AG04449 (cell line): ENCODE data around the gene SOX8.
"Not testable (repeated sequence)": the region's sequence is repeated elsewhere in the genome, so short reads cannot be mapped to it uniquely, and the experiment has no call there.

ENCODE experiments used
- CTCF ChIA-PET: fragments of 350-600 bp; formaldehyde crosslinking; extraction: SDS; loops from one replicate; lab custom pipeline; 2021; ENCODE audit warnings: antibody characterized with exemption; lab: Yijun Ruan, JAX
- POLR2A ChIA-PET: fragments of 400-600, 350-600 bp; formaldehyde crosslinking; extraction: SDS; loops from one replicate; lab custom pipeline; 2020; ENCODE audit warnings: antibody characterized with exemption, inconsistent platforms; lab: Yijun Ruan, JAX
- DNase-seq: peaks from one replicate; pipeline ENCODE4 v3.0.0-alpha.2; 2010; ENCODE audit warnings: low read depth, low spot score
- H3K4me3 ChIP-seq: 2 replicates; pipeline ENCODE4 v1.5.1; 2011; ENCODE audit warnings: low read depth, mild to moderate bottlenecking, control low read depth, low read length
- CTCF ChIP-seq: IDR thresholded peaks from one replicate; pipeline ENCODE4 v1.5.1; 2011; ENCODE audit warnings: mild to moderate bottlenecking, moderate library complexity, low read length, control low read depth, inconsistent platforms; ENCODE audit not compliant: insufficient read depth; ENCODE audit errors: missing control alignments

Gene SOX8

GRCh38 chr16:1021553-1022160 lies 40.1 kb downstream of the SOX8 start:
- POLR2A ChIA-PET, result no interaction called here
- H3K4me3 ChIP-seq, result no peak overlapping the region
- CTCF ChIA-PET, result no interaction called here
- no peak for TF ChIP-seq CTCF
- DNase-seq, result no peak

GRCh38 chr16:1022466-1022865 lies 40.9 kb downstream of the SOX8 start:
- no peak for TF ChIP-seq CTCF
- POLR2A ChIA-PET, result no interaction called here
- CTCF ChIA-PET, result no interaction called here
- no peak for DNase-seq
- H3K4me3 ChIP-seq, result no peak overlapping the region

- no peak for TF ChIP-seq CTCF
- ChIA-PET POLR2A (no interaction called here), CTCF (no interaction called here)
- H3K4me3 ChIP-seq, result no peak overlapping the region
- DNase-seq, result no peak
These were observed 42.6 kb downstream of the SOX8 start for GRCh38 chr16:1024138-1024537.

- DNase-seq, POLR2A ChIA-PET, CTCF ChIA-PET, H3K4me3 ChIP-seq: not testable (repeated sequence)
These were observed 43.7 kb downstream of the SOX8 start for GRCh38 chr16:1025183-1025809.

- TF ChIP-seq CTCF, result no peak
- DNase-seq, result no peak
- POLR2A ChIA-PET, result interaction anchor here (0.6 kb wide), 1 partner anchor 174 kb away, joined by 3 read pairs; no protein-coding TSS in a partner anchor
- H3K4me3 ChIP-seq, result no peak overlapping the region
- CTCF ChIA-PET, result no interaction called here
These were observed 44.6 kb downstream of the SOX8 start for GRCh38 chr16:1026057-1026783.

GRCh38 chr16:1026784-1027500 lies 45.4 kb downstream of the SOX8 start:
- DNase-seq, result no peak
- no peak overlapping the region for H3K4me3 ChIP-seq
- TF ChIP-seq CTCF, result no peak
- ChIA-PET POLR2A (no interaction called here), CTCF (no interaction called here)
